Muscle layer of colon (tissue), 2 donors: ENCODE measurements around the gene PRRT1.
"Not testable (repeated sequence)": the region's sequence is repeated elsewhere in the genome, so short reads cannot be mapped to it uniquely, and the experiment has no call there.

ENCODE experiments used
- H3K27ac ChIP-seq: one replicate; pipeline ENCODE4 v1.7.0; 2013; ENCODE audit warnings: low read depth, mild to moderate bottlenecking, low read length, moderate library complexity
- H3K27me3 ChIP-seq, 2 donors: one replicate each; pipeline ENCODE4 v1.7.0; 2013; ENCODE audit warnings: low read length in 2 of 2, mild to moderate bottlenecking in 2 of 2; ENCODE audit not compliant: insufficient read depth in 2 of 2, control insufficient read depth in 1 of 2
- H3K36me3 ChIP-seq: one replicate; pipeline ENCODE4 v1.7.0; 2013; ENCODE audit warnings: mild to moderate bottlenecking, low read length; ENCODE audit not compliant: insufficient read depth
- H3K4me1 ChIP-seq: one replicate; pipeline ENCODE4 v1.7.0; 2013; ENCODE audit warnings: mild to moderate bottlenecking, low read length; ENCODE audit not compliant: insufficient read depth
- H3K4me3 ChIP-seq, 2 donors: one replicate each; pipeline ENCODE4 v1.7.0; 2013; ENCODE audit warnings: low read length in 2 of 2, low read depth in 1 of 2, mild to moderate bottlenecking in 1 of 2, moderate library complexity in 1 of 2
- H3K9ac ChIP-seq: one replicate; pipeline ENCODE4 v1.7.0; 2013; ENCODE audit warnings: low read length
- H3K9me3 ChIP-seq: one replicate; pipeline ENCODE4 v1.7.0; 2013; ENCODE audit warnings: mild to moderate bottlenecking, low read length
- donor health status: abdominal sarcoma.
- donor health status: Adenocarcinoma of cecum.

Gene PRRT1

GRCh38 chr6:32186151-32186840 is 34.6 kb upstream of the PRRT1 start:
- peaks cover 39% of the 10 kb centered on the region for H3K36me3 ChIP-seq
- peaks cover 36% of the 10 kb centered on the region for H3K4me1 ChIP-seq
- H3K4me3 ChIP-seq, H3K9ac ChIP-seq, H3K27me3 ChIP-seq, H3K9me3 ChIP-seq: not testable (repeated sequence)
- peak overlapping the region; percentile 86 for H3K27ac ChIP-seq

DNA sequence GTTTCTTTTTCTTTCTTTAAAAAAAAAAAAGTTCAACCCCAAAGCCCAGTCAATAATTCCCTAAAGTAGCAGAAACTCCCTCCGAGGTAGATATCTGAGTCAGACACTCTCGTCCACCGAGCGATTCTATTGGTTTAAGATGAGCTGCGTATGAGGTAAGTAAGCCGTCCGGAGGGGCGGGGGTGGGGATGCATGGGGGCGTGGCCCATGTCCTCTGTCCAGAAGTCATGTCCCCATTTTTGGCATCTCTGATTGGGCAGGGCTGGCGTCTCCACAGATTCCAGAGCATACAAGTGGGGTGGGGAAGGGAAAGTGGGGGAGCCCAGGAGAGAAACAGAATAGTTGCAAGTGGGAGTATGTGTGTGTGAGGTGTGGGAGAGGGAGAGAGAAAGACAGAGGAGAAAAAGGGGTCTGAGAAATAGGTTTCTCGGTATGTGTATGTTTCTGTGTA is 34.0 kb upstream of the PRRT1 start:
- Histone ChIP-seq H3K36me3 (peaks cover 44% of the 10 kb centered on the region), H3K27ac (peak overlapping the region; percentile 56), H3K4me1 (peaks cover 36% of the 10 kb centered on the region)
- H3K4me3 ChIP-seq, H3K9me3 ChIP-seq, H3K9ac ChIP-seq, H3K27me3 ChIP-seq: not testable (repeated sequence)

DNA sequence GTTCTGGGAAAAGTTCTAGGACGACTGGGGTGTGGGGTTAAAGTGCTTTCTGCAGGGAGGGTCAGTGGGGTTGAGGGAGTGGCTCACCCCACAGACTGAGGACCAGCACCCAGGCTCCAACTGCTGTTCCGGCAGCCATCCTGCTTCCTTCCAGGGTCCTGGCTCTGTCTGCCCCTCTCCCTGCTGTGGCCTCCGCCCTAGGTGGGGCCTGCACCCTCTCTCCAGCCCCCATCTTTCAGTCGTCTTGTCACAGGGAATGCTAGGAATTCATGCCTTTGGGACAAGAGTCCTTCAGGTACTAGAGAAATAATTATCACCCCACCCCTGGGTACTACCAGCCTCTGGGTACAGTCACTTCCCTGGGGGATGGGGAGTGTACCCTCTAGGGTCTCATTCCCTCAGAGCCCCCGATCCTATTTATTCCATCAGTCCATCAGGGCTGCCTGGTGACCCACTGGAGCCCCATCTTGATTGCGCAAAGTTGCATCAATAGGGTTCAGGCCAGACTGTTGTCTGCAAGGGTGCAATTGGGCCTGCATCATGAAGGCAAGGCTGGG is 32.4 kb upstream of the PRRT1 start, which contains the start of gene AGER:
TSS of gene AGER (minus strand) at position 170 of the 557 bp plus-strand sequence. CDS start at position 139, 31 bp downstream.
- peaks cover 60% of the 10 kb centered on the region for H3K36me3 ChIP-seq
- H3K27me3 ChIP-seq: no peaks in the 10 kb centered on the region
- no peak within 1 kb of the TSS for H3K9ac ChIP-seq
- H3K27ac ChIP-seq: no peak within 1 kb of the TSS
- peaks cover 46% of the 10 kb centered on the region for H3K4me1 ChIP-seq
- H3K4me3 ChIP-seq: no peak within 1 kb of the TSS
- H3K9me3 ChIP-seq: no peaks in the 10 kb centered on the region

- Histone ChIP-seq H3K27ac (no peak overlapping the region), H3K4me3 (no peak overlapping the region), H3K9me3 (no peaks in the 10 kb centered on the region), H3K4me1 (peaks cover 50% of the 10 kb centered on the region), H3K36me3 (peaks cover 60% of the 10 kb centered on the region), H3K9ac (no peak overlapping the region), H3K27me3 (no peaks in the 10 kb centered on the region)
Measured at GRCh38 chr6:32183483-32184083, 31.8 kb upstream of the PRRT1 start.

DNA sequence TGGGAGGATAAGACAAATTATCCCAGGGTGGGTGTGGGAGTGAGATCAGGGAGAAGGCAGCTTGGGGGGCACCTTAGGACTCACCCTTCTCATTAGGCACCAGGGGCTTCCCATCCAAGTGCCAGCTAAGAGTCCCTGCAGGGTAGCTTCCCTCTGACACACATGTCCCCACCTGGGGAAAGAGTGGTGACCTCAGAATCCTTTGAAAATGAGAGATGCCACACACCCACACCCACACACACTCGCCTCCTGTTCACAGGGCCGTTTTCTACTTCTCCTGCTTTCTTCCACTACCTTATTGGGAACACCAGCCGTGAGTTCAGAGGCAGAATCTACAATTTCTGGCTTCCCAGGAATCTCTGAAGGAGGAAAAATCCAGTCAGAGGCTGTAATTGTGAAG is 31.3 kb upstream of the PRRT1 start:
- peaks cover 60% of the 10 kb centered on the region for H3K36me3 ChIP-seq
- no peaks in the 10 kb centered on the region for H3K27me3 ChIP-seq
- H3K9me3 ChIP-seq: no peaks in the 10 kb centered on the region
- no peak overlapping the region for H3K27ac ChIP-seq
- no peak overlapping the region for H3K9ac ChIP-seq
- H3K4me1 ChIP-seq: peaks cover 45% of the 10 kb centered on the region
- no peak overlapping the region for H3K4me3 ChIP-seq

DNA sequence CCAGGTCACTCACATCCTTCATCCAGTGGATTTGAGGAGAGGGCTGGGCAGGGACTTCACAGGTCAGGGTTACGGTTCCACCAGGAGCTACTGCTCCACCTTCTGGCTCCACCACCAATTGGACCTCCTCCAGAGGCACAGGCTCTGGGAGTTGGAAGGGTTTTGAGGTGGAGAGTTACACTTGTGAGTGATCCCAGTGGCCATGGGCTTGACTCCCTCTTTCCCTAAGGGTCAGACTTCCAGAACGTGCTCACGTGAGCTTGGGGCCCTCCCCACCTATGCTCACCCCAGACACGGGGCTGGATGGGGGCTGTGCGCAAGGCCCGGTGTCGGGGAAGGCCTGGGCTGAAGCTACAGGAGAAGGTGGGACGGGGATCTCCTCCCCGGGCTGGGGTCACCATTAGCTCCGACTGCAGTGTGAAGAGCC is 30.8 kb upstream of the PRRT1 start:
- no peak overlapping the region for H3K9ac ChIP-seq
- H3K4me3 ChIP-seq: no peak overlapping the region
- peaks cover 56% of the 10 kb centered on the region for H3K36me3 ChIP-seq
- H3K27me3 ChIP-seq: no peaks in the 10 kb centered on the region
- H3K9me3 ChIP-seq: no peaks in the 10 kb centered on the region
- H3K4me1 ChIP-seq: peaks cover 40% of the 10 kb centered on the region
- no peak overlapping the region for H3K27ac ChIP-seq

- Histone ChIP-seq H3K4me1 (peaks cover 35% of the 10 kb centered on the region), H3K27me3 (no peaks in the 10 kb centered on the region), H3K9me3 (no peaks in the 10 kb centered on the region), H3K27ac (no peak overlapping the region), H3K4me3 (no peak overlapping the region), H3K9ac (no peak overlapping the region), H3K36me3 (peaks cover 50% of the 10 kb centered on the region)
Measured at GRCh38 chr6:32181915-32182529, 30.3 kb upstream of the PRRT1 start.

DNA sequence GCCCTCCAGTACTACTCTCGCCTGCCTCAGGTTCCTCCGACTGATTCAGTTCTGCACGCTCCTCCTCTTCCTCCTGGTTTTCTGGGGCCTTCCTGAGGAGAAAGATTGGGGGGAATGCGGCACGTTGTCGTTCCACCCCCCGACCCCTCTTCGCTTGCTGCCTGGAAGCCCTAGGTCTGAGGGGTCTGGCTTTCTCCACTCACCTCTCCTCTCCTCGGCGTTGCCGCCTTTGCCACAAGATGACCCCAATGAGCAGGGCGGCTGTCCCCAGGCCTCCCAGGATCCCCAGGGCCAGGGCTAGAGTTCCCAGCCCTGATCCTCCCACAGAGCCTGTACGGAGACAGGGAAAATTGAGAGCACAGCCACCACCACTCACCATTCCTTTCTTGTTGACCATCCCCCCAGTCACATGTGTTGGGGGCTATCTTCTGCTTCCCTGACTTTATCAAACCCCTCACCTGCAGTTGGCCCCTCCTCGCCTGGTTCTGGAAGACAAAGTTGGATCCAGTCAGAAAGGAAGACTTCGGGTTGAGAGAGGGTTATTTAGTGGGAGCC is 29.5 kb upstream of the PRRT1 start:
- peaks cover 42% of the 10 kb centered on the region for H3K36me3 ChIP-seq

DNA sequence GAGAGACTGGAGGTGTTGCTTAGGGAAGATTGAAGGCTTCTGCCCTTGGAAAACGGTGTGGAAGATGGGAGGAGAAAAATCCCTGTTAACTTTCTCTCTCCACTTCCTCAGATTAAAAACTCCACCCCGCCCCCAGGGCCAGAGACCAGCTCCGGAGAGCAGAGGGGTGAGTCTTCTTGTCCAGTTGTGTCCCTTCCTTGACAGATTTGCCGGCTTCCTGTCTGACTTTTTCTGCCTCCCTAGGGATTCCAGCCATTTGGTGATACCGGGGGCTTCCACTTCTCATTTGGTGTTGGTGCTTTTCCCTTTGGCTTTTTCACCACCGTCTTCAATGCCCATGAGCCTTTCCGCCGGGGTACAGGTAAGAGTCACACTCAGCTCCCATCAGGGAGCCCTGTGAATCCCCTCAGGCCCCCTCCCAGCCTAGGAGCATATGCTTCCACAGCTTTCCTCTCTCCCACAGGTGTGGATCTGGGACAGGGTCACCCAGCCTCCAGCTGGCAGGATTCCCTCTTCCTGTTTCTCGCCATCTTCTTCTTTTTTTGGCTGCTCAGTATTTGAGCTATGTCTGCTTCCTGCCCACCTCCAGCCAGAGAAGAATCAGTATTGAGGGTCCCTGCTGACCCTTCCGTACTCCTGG is 28.1 kb upstream of the PRRT1 start:
- no peaks in the 10 kb centered on the region for H3K9me3 ChIP-seq
- no peak overlapping the region for H3K9ac ChIP-seq
- no peak overlapping the region for H3K27ac ChIP-seq
- peaks cover 40% of the 10 kb centered on the region for H3K36me3 ChIP-seq
- no peak overlapping the region for H3K4me3 ChIP-seq
- H3K4me1 ChIP-seq: peaks cover 37% of the 10 kb centered on the region
- no peaks in the 10 kb centered on the region for H3K27me3 ChIP-seq

More for the DNA sequence above, 29.5 kb upstream of the PRRT1 start:
- Histone ChIP-seq H3K4me1 (peaks cover 35% of the 10 kb centered on the region), H3K4me3 (no peak overlapping the region), H3K27ac (no peak overlapping the region), H3K9ac (no peak overlapping the region), H3K9me3 (no peaks in the 10 kb centered on the region), H3K27me3 (no peaks in the 10 kb centered on the region)

GRCh38 chr6:32178547-32179440 is 27.1 kb upstream of the PRRT1 start:
- Histone ChIP-seq H3K36me3 (peaks cover 40% of the 10 kb centered on the region), H3K9me3 (no peaks in the 10 kb centered on the region), H3K9ac (peak overlapping the region; percentile 73), H3K4me3 (peak overlapping the region; percentile 68 to 86), H3K4me1 (peaks cover 47% of the 10 kb centered on the region), H3K27me3 (no peaks in the 10 kb centered on the region), H3K27ac (peak overlapping the region; percentile 100)
